Adrenal gland (tissue), 5 donors: ENCODE results near the gene PDIA3.

ENCODE experiments used
- CTCF ChIP-seq, 6 experiments: fragments of 450-650 bp in 4 of 6; fragments of 200-600 bp in 2 of 6; sonication (generic) in 1 of 6; IDR thresholded peaks; 1 replicate in 5 of 6; 2 replicates in 1 of 6; pipeline versions ENCODE4 v1.5.1 to v1.8.0; 2016 to 2021; ENCODE audit warnings: antibody characterized with exemption in 6 of 6, mild to moderate bottlenecking in 2 of 6, moderate library complexity in 1 of 6
- POLR2A ChIP-seq, 2 donors: fragments of 450-650 bp; IDR thresholded peaks; one replicate each; pipeline ENCODE4 v1.6.1; 2017; ENCODE audit warnings: antibody characterized with exemption in 2 of 2, mild to moderate bottlenecking in 2 of 2, moderate library complexity in 1 of 2
- donor health status: DM: no; HTN: no; CAD: no.

GRCh38 chr15:43749690-43750345 lies 3.6 kb downstream of the PDIA3 start:
- TF ChIP-seq CTCF (IDR thresholded peaks at IDR 0.05) (no peak), POLR2A (IDR thresholded peaks at IDR 0.05) (no peak)
